ENCODE data around the gene ZNF679.

Gene ZNF679

GRCh38 chr7:64300641-64301405 is 72.5 kb downstream of the ZNF679 start:
- Histone ChIP-seq H3K4me3 (replicated peaks; ENCODE audit: insufficient read depth, low read length) (no peak overlapping the region), H3K27ac (replicated peaks) (no peak overlapping the region), H3K27me3 (ENCODE audit: insufficient read depth, poor library complexity, severe bottlenecking) (no peaks in the 10 kb centered on the region)
- DNase-seq (ENCODE audit: low read depth in 1 of 2, low spot score in 1 of 2): peak in 1 of 2 experiments; percentile 27
- TF ChIP-seq GABPA (IDR thresholded peaks at IDR 0.05; ENCODE audit: low read depth): no peak
- no peak for TF ChIP-seq POLR2AphosphoS5 (IDR thresholded peaks at IDR 0.05; ENCODE audit: low read depth)
- TF ChIP-seq REST (IDR thresholded peaks at IDR 0.05; ENCODE audit: insufficient replicate concordance, low read depth): no peak
- TF ChIP-seq, protein P1, sequence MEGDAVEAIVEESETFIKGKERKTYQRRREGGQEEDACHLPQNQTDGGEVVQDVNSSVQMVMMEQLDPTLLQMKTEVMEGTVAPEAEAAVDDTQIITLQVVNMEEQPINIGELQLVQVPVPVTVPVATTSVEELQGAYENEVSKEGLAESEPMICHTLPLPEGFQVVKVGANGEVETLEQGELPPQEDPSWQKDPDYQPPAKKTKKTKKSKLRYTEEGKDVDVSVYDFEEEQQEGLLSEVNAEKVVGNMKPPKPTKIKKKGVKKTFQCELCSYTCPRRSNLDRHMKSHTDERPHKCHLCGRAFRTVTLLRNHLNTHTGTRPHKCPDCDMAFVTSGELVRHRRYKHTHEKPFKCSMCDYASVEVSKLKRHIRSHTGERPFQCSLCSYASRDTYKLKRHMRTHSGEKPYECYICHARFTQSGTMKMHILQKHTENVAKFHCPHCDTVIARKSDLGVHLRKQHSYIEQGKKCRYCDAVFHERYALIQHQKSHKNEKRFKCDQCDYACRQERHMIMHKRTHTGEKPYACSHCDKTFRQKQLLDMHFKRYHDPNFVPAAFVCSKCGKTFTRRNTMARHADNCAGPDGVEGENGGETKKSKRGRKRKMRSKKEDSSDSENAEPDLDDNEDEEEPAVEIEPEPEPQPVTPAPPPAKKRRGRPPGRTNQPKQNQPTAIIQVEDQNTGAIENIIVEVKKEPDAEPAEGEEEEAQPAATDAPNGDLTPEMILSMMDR (IDR thresholded peaks at IDR 0.05; ENCODE audit: insufficient read depth, low read length): no peak
- TF ChIP-seq SPI1 (IDR thresholded peaks at IDR 0.05; ENCODE audit: borderline replicate concordance, low read depth): no peak

- Histone ChIP-seq H3K4me3 (replicated peaks; ENCODE audit: insufficient read depth, low read length) (peak overlapping the region; percentile 44), H3K27ac (replicated peaks) (peak overlapping the region; percentile 81), H3K27me3 (ENCODE audit: insufficient read depth, poor library complexity, severe bottlenecking) (no peaks in the 10 kb centered on the region)
- DNase-seq (ENCODE audit: low read depth in 1 of 2, low spot score in 1 of 2): peak; percentile 79 to 98
- TF ChIP-seq REST (IDR thresholded peaks at IDR 0.05; ENCODE audit: insufficient replicate concordance, low read depth): no peak
- peak; percentile 66 for TF ChIP-seq POLR2AphosphoS5 (IDR thresholded peaks at IDR 0.05; ENCODE audit: low read depth)
Observed at GRCh38 chr7:64307254-64308015, 79.2 kb downstream of the ZNF679 start.

DNA sequence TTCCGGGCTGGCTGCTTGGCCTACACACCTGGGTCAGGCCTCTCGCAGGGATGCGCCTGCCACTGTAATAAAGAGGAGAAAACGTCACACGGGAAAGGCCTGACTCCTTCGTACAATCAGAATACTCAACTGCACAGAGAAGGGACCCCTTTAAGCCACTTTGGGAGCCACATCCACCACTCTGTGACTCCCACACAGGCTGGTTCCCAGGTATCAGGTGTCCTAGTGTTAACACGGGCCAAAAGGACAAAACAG is 79.7 kb downstream of the ZNF679 start:
- H3K27me3 ChIP-seq (ENCODE audit: insufficient read depth, poor library complexity, severe bottlenecking): no peaks in the 10 kb centered on the region
- peak in 1 of 2 experiments; percentile 8 for DNase-seq (ENCODE audit: low read depth in 1 of 2, low spot score in 1 of 2)
- H3K4me3 ChIP-seq (replicated peaks; ENCODE audit: insufficient read depth, low read length): peak overlapping the region; percentile 44
- H3K27ac ChIP-seq (replicated peaks): peak overlapping the region; percentile 81
- TF ChIP-seq GABPA (IDR thresholded peaks at IDR 0.05; ENCODE audit: low read depth): no peak
- no peak for TF ChIP-seq SPI1 (IDR thresholded peaks at IDR 0.05; ENCODE audit: borderline replicate concordance, low read depth)
- no peak for TF ChIP-seq REST (IDR thresholded peaks at IDR 0.05; ENCODE audit: insufficient replicate concordance, low read depth)
- TF ChIP-seq, protein P1 (IDR thresholded peaks at IDR 0.05; ENCODE audit: insufficient read depth, low read length): no peak
- TF ChIP-seq POLR2AphosphoS5 (IDR thresholded peaks at IDR 0.05; ENCODE audit: low read depth): no peak
